ENCODE results near the gene MYB.

DNA sequence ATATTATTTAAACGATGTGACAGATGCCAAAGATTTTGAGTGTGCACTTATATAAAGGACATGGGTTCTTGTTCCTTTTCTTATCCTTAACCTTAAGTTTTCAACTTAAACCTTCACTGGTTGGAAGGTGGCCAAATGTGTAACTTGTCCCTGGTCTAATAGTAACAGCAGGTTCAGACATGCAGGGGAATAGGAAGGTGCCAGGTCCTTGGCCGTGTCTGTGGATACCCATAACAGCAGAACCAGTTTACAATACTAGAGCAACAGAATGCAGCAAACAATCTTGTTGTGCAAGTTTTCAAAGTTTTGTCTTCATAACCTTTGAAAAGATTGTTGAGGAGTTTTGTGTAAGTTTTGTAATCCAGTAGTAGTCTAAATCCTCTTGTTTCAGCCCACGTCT is 4.4 kb downstream of the MYB start:
- TF ChIP-seq, protein P1, sequence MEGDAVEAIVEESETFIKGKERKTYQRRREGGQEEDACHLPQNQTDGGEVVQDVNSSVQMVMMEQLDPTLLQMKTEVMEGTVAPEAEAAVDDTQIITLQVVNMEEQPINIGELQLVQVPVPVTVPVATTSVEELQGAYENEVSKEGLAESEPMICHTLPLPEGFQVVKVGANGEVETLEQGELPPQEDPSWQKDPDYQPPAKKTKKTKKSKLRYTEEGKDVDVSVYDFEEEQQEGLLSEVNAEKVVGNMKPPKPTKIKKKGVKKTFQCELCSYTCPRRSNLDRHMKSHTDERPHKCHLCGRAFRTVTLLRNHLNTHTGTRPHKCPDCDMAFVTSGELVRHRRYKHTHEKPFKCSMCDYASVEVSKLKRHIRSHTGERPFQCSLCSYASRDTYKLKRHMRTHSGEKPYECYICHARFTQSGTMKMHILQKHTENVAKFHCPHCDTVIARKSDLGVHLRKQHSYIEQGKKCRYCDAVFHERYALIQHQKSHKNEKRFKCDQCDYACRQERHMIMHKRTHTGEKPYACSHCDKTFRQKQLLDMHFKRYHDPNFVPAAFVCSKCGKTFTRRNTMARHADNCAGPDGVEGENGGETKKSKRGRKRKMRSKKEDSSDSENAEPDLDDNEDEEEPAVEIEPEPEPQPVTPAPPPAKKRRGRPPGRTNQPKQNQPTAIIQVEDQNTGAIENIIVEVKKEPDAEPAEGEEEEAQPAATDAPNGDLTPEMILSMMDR (conservative IDR thresholded peaks at IDR 0.05; ENCODE audit: low read length): no peak
- TF ChIP-seq EZH2phosphoT487 (IDR thresholded peaks at IDR 0.05; ENCODE audit: borderline replicate concordance): no peak
